ENCODE results near the gene MUS81.

The MUS81 gene

DNA sequence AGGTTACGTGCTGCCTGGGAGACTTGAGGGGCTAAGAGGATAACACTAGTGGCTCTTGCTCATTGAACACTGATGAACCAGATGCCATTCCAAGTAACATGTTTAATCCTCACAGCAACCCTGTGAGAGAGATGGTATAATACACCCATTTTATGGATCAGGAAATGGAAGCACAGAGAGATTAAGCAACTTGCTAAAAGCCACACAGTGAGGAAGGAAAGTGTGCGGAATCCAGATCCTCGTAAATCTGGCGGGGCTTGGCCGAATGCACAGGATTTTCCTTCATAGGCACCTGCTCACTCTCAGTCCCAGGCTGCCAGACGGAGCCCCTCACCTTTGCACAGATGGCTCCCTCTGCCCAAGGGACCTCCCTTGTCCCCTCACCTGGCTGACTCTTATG, 47.6 kb downstream of the MUS81 start:
- Histone ChIP-seq H3K9me3 (ENCODE audit: insufficient read depth, low read length, severe bottlenecking) (no peaks in the 10 kb centered on the region), H3K27me3 (ENCODE audit: insufficient read depth, low read length, poor library complexity) (peaks cover 8% of the 10 kb centered on the region), H3K9ac (ENCODE audit: low read depth, low read length) (no peak overlapping the region), H3K4me2 (ENCODE audit: insufficient read depth, low read length) (no peak overlapping the region), H3K79me2 (ENCODE audit: insufficient read depth, low read length) (no peaks in the 10 kb centered on the region), H3K4me1 (ENCODE audit: insufficient read depth, low read length) (peaks cover 6% of the 10 kb centered on the region), H3K36me3 (ENCODE audit: insufficient read depth, low read length) (no peaks in the 10 kb centered on the region), H2AFZ (ENCODE audit: low read depth, low read length) (no peak overlapping the region), H3K27ac (ENCODE audit: low read length) (no peak overlapping the region), H4K20me1 (ENCODE audit: insufficient read depth, low read length) (no peaks in the 10 kb centered on the region), H3K4me3 (ENCODE audit: low read depth in 1 of 2, low read length in 2 of 2) (no peak overlapping the region)
- DNase-seq (no peak), ATAC-seq (ENCODE audit: insufficient read depth, low read depth) (no peak)
- TF ChIP-seq CTCF (IDR thresholded peaks at IDR 0.05; ENCODE audit: borderline replicate concordance, extremely low read depth, low read length, poor library complexity, severe bottlenecking) (no peak), EZH2 (IDR thresholded peaks at IDR 0.05; ENCODE audit: borderline replicate concordance, low read depth, low read length, severe bottlenecking) (no peak)

- H4K20me1 ChIP-seq (ENCODE audit: insufficient read depth, low read length) = peaks cover 2% of the 10 kb centered on the region; the same call in 1 of the 2 replicates
- H3K36me3 ChIP-seq (ENCODE audit: insufficient read depth, low read length) = peaks cover 4% of the 10 kb centered on the region; the same call in 1 of the 2 replicates
- DNase-seq = no peak
- H3K27ac ChIP-seq (ENCODE audit: low read length) = no peak overlapping the region
- peak; percentile 46 for TF ChIP-seq CTCF (IDR thresholded peaks at IDR 0.05; ENCODE audit: borderline replicate concordance, extremely low read depth, low read length, poor library complexity, severe bottlenecking)
- TF ChIP-seq EZH2 (IDR thresholded peaks at IDR 0.05; ENCODE audit: borderline replicate concordance, low read depth, low read length, severe bottlenecking) = no peak
- ATAC-seq (ENCODE audit: insufficient read depth, low read depth) = no peak
- no peak overlapping the region for H3K4me3 ChIP-seq (ENCODE audit: low read depth in 1 of 2, low read length in 2 of 2)
- no peaks in the 10 kb centered on the region for H3K9me3 ChIP-seq (ENCODE audit: insufficient read depth, low read length, severe bottlenecking)
- H3K79me2 ChIP-seq (ENCODE audit: insufficient read depth, low read length) = peaks cover 4% of the 10 kb centered on the region
- H3K4me2 ChIP-seq (ENCODE audit: insufficient read depth, low read length) = no peak overlapping the region
- no peak overlapping the region for H3K9ac ChIP-seq (ENCODE audit: low read depth, low read length)
- peaks cover 3% of the 10 kb centered on the region for H3K27me3 ChIP-seq (ENCODE audit: insufficient read depth, low read length, poor library complexity)
- H2AFZ ChIP-seq (ENCODE audit: low read depth, low read length) = no peak overlapping the region
- H3K4me1 ChIP-seq (ENCODE audit: insufficient read depth, low read length) = peaks cover 10% of the 10 kb centered on the region
Measured at GRCh38 chr11:65911682-65912568, 51.7 kb downstream of the MUS81 start.

GRCh38 chr11:65912845-65913244, 52.6 kb downstream of the MUS81 start:
- Histone ChIP-seq H3K36me3 (ENCODE audit: insufficient read depth, low read length) (peaks cover 13% of the 10 kb centered on the region; the same call in 1 of the 2 replicates), H3K9ac (ENCODE audit: low read depth, low read length) (no peak overlapping the region), H4K20me1 (ENCODE audit: insufficient read depth, low read length) (peaks cover 9% of the 10 kb centered on the region), H3K79me2 (ENCODE audit: insufficient read depth, low read length) (peaks cover 13% of the 10 kb centered on the region), H3K4me2 (ENCODE audit: insufficient read depth, low read length) (no peak overlapping the region), H3K4me3 (ENCODE audit: low read depth in 1 of 2, low read length in 2 of 2) (no peak overlapping the region), H2AFZ (ENCODE audit: low read depth, low read length) (no peak overlapping the region), H3K27ac (ENCODE audit: low read length) (no peak overlapping the region), H3K9me3 (ENCODE audit: insufficient read depth, low read length, severe bottlenecking) (no peaks in the 10 kb centered on the region), H3K4me1 (ENCODE audit: insufficient read depth, low read length) (peaks cover 19% of the 10 kb centered on the region), H3K27me3 (ENCODE audit: insufficient read depth, low read length, poor library complexity) (peaks cover 3% of the 10 kb centered on the region)
- DNase-seq = no peak
- no peak for TF ChIP-seq EZH2 (IDR thresholded peaks at IDR 0.05; ENCODE audit: borderline replicate concordance, low read depth, low read length, severe bottlenecking)
- no peak for ATAC-seq (ENCODE audit: insufficient read depth, low read depth)

- H3K9ac ChIP-seq (ENCODE audit: low read depth, low read length) = no peak overlapping the region
- H2AFZ ChIP-seq (ENCODE audit: low read depth, low read length) = no peak overlapping the region
- TF ChIP-seq EZH2 (IDR thresholded peaks at IDR 0.05; ENCODE audit: borderline replicate concordance, low read depth, low read length, severe bottlenecking) (no peak), CTCF (IDR thresholded peaks at IDR 0.05; ENCODE audit: borderline replicate concordance, extremely low read depth, low read length, poor library complexity, severe bottlenecking) (no peak)
- DNase-seq (no peak), ATAC-seq (ENCODE audit: insufficient read depth, low read depth) (no peak)
- peaks cover 14% of the 10 kb centered on the region for H4K20me1 ChIP-seq (ENCODE audit: insufficient read depth, low read length)
- H3K27ac ChIP-seq (ENCODE audit: low read length) = no peak overlapping the region
- H3K36me3 ChIP-seq (ENCODE audit: insufficient read depth, low read length) = peaks cover 19% of the 10 kb centered on the region; the same call in 1 of the 2 replicates
- peaks cover 23% of the 10 kb centered on the region for H3K4me1 ChIP-seq (ENCODE audit: insufficient read depth, low read length)
- H3K79me2 ChIP-seq (ENCODE audit: insufficient read depth, low read length) = peaks cover 29% of the 10 kb centered on the region
- H3K4me3 ChIP-seq (ENCODE audit: low read depth in 1 of 2, low read length in 2 of 2) = no peak overlapping the region
- H3K9me3 ChIP-seq (ENCODE audit: insufficient read depth, low read length, severe bottlenecking) = no peaks in the 10 kb centered on the region
- no peaks in the 10 kb centered on the region for H3K27me3 ChIP-seq (ENCODE audit: insufficient read depth, low read length, poor library complexity)
- H3K4me2 ChIP-seq (ENCODE audit: insufficient read depth, low read length) = no peak overlapping the region
Measured at GRCh38 chr11:65915101-65915820, 55.0 kb downstream of the MUS81 start.
